GM23248 (cell line): ENCODE results near the gene HABP2. TPM values are rescaled to one million over a fixed set of nuclear protein-coding genes. Genes with fewer than 3 reads are reported as not detected.

Experiments
- DNase-seq: peaks from one replicate; pipeline ENCODE4 v3.0.0-alpha.2; 2015
- H2AFZ ChIP-seq: fragments of 200-600 bp; sonication (generic); 2 replicates; pipeline ENCODE4 v1.6.1; 2016; ENCODE audit warnings: antibody characterized with exemption
- H3F3A ChIP-seq: fragments of 200-600 bp; sonication (generic); 2 replicates; pipeline ENCODE4 v1.6.1; 2016; ENCODE audit warnings: mild to moderate bottlenecking, antibody characterized with exemption, mixed run types; ENCODE audit not compliant: insufficient read depth
- H3K27ac ChIP-seq: fragments of 200-600 bp; sonication (generic); 2 replicates; pipeline ENCODE4 v1.5.1; 2016; ENCODE audit warnings: mild to moderate bottlenecking
- H3K27me3 ChIP-seq: fragments of 200-600 bp; sonication (generic); replicated peaks from 2 replicates; pipeline ENCODE4 v1.6.1; 2016; ENCODE audit warnings: mild to moderate bottlenecking; ENCODE audit not compliant: insufficient read depth
- H3K36me3 ChIP-seq: fragments of 200-600 bp; sonication (generic); 2 replicates; pipeline ENCODE4 v1.6.1; 2016; ENCODE audit warnings: low read depth, mild to moderate bottlenecking
- H3K4me1 ChIP-seq: fragments of 200-600 bp; sonication (generic); 2 replicates; pipeline ENCODE4 v1.6.1; 2016; ENCODE audit warnings: mild to moderate bottlenecking; ENCODE audit not compliant: insufficient read depth
- H3K4me2 ChIP-seq: fragments of 200-600 bp; sonication (generic); one replicate; pipeline ENCODE4 v1.6.1; 2016; ENCODE audit warnings: mild to moderate bottlenecking; ENCODE audit not compliant: unreplicated experiment
- H3K4me3 ChIP-seq: fragments of 200-600 bp; sonication (generic); 2 replicates; pipeline ENCODE4 v1.5.1; 2016; ENCODE audit warnings: mild to moderate bottlenecking
- H3K79me2 ChIP-seq: fragments of 200-600 bp; sonication (generic); 2 replicates; pipeline ENCODE4 v1.6.1; 2016; ENCODE audit warnings: mild to moderate bottlenecking; ENCODE audit not compliant: insufficient read depth
- H3K9ac ChIP-seq: fragments of 200-600 bp; sonication (generic); 2 replicates; pipeline ENCODE4 v1.6.1; 2016; ENCODE audit warnings: mild to moderate bottlenecking
- H3K9me2 ChIP-seq: fragments of 200-600 bp; sonication (generic); 2 replicates; pipeline ENCODE4 v1.6.1; 2016; ENCODE audit warnings: mixed run types, mild to moderate bottlenecking, moderate library complexity; ENCODE audit not compliant: insufficient read depth
- H3K9me3 ChIP-seq: fragments of 200-600 bp; sonication (generic); one replicate; pipeline ENCODE4 v1.6.1; 2017; ENCODE audit warnings: low read depth
- H4K20me1 ChIP-seq: fragments of 200-600 bp; sonication (generic); 2 replicates; pipeline ENCODE4 v1.6.0; 2016; ENCODE audit not compliant: insufficient read depth
- EZH2 ChIP-seq: fragments of 200-600 bp; sonication (generic); IDR thresholded peaks from 2 replicates; pipeline ENCODE4 v1.6.1; 2018; ENCODE audit warnings: antibody characterized with exemption, mild to moderate bottlenecking; ENCODE audit not compliant: insufficient read depth, poor library complexity, severe bottlenecking
- EZH2phosphoT487 ChIP-seq: fragments of 200-600 bp; sonication (generic); IDR thresholded peaks from 2 replicates; pipeline ENCODE4 v1.6.1; 2018; ENCODE audit warnings: antibody characterized with exemption, moderate library complexity, mild to moderate bottlenecking, low read depth; ENCODE audit not compliant: insufficient read depth
- WGBS, 2 experiments: methylation state at CpG; one replicate each; pipeline ENCODE4 v1.1.6; 2015 to 2017; ENCODE audit warnings: low lambda C conversion rate in 2 of 2, low coverage in 1 of 2; ENCODE audit errors: missing lambda C conversion rate in 2 of 2; 5-methylcytosine and 5-hydroxymethylcytosine counted together
- in situ Hi-C: fragments of 300-500 bp; cut with MboI; formaldehyde crosslinking; loops from 2 replicates; pipeline ENCODE4 v1.15.0; 2020
- polyA plus RNA-seq: library from polyadenylated mRNA; unstranded; fragments of >200 nt; fragmentation: Nextera tagmentation; extraction: Ambion mirVana; gene quantifications from 2 replicates; pipeline ENCODE4 v1.2.1, GENCODE V29; 2016
- total RNA-seq: library from RNA; depleted of rRNA; stranded (reverse); fragments of >200 nt; shearing (Covaris generic); gene quantifications from 2 replicates; pipeline ENCODE4 v1.2.3, GENCODE V29; 2014

Gene HABP2
- total and polyA plus RNA-seq, 2 experiments from 2014 or later, result not detected

DNA sequence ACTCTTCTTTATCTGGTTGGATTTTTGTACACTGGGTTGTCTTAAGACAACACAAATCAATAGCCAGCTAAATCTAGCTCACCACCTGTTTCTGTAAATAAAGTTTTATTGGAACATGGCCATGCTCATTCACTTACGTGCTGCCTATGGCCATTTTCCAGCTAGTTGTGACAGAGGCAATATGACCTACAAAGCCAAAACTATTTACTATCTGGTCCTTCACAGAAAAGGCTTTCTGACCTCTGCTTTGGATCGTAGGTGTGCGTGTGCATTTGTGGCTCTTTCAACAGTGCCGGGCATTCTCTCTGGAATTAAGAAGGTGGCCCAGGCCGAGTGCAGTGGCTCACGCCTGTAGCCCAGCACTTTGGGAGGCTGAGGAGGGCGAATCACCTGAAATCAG, 65.5 kb downstream of the HABP2 start:
- Histone ChIP-seq H3K9me3 (no peaks in the 10 kb centered on the region), H3K4me2 (no peak overlapping the region), H2AFZ (no peak overlapping the region), H3F3A (no peaks in the 10 kb centered on the region), H3K9ac (no peak overlapping the region), H3K27ac (no peak overlapping the region), H3K79me2 (no peaks in the 10 kb centered on the region), H3K36me3 (no peaks in the 10 kb centered on the region), H3K9me2 (no peaks in the 10 kb centered on the region), H3K4me3 (no peak overlapping the region), H3K27me3 (peaks cover 75% of the 10 kb centered on the region), H3K4me1 (no peaks in the 10 kb centered on the region), H4K20me1 (no peaks in the 10 kb centered on the region)
- TF ChIP-seq EZH2phosphoT487 (no peak), EZH2 (no peak)
- no peak for DNase-seq
- 46 to 56% methylated on average over 7 of the region's 7 CpGs for WGBS, 2 experiments
- in situ Hi-C loops, result no loop called here

DNA sequence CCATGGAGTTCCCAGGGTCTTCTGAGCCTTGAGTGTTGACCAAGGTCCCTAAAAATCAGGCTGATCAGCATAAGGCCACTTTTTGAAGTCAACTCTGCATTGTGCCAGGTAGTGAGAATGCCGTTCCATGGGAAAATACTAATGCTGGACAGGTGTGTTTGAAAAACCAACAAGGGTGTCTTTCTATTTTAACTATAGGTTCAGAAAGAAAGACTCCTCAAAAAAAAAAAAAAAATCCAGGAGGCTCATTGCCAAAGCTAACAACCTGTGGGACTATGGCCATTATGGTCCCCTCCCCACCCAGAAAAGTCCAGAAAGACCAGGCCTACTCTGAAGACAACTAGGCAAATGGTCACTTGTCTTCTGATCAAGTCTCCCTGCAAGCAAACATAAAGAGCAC, 66.5 kb downstream of the HABP2 start:
- Histone ChIP-seq H3K79me2 (no peaks in the 10 kb centered on the region), H3K36me3 (no peaks in the 10 kb centered on the region), H3K9me2 (no peaks in the 10 kb centered on the region), H3K9ac (no peak overlapping the region), H3K27ac (no peak overlapping the region), H3K27me3 (peaks cover 77% of the 10 kb centered on the region), H3K4me1 (no peaks in the 10 kb centered on the region), H4K20me1 (no peaks in the 10 kb centered on the region), H3K4me3 (no peak overlapping the region), H2AFZ (no peak overlapping the region), H3K9me3 (no peaks in the 10 kb centered on the region), H3K4me2 (no peak overlapping the region), H3F3A (no peaks in the 10 kb centered on the region)
- WGBS, 2 experiments, result 60 to 71% methylated on average over 1 of the region's 1 CpG
- no peak for DNase-seq
- in situ Hi-C loops, result no loop called here
- TF ChIP-seq EZH2phosphoT487 (no peak), EZH2 (no peak)

DNA sequence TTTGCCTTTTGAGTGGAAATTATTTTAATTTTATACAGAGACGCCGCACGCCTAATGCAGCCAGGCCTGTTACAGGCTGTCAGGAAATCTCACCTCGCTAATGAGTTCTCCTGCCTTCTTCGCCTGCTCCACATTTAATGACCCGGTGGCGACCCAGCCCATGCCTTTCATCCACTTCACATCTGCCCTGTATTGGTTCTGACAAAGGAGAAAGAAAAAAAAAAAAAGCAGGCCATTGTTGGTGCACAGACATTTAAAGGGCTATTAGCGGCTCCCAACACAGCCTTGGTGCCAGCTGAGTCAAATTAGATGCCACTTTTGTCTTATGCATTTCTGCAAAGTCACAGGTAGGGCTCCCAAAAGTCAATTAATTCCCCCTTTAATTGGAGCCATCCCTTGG, 67.7 kb downstream of the HABP2 start:
- no peak overlapping the region for H3K4me3 ChIP-seq
- no peak for DNase-seq
- no peaks in the 10 kb centered on the region for H3K9me3 ChIP-seq
- 73 to 78% methylated on average over 8 of the region's 8 CpGs for WGBS, 2 experiments
- TF ChIP-seq EZH2phosphoT487 (no peak), EZH2 (no peak)
- no peak overlapping the region for H3K4me2 ChIP-seq
- H3K27ac ChIP-seq, result no peak overlapping the region
- no peaks in the 10 kb centered on the region for H3K36me3 ChIP-seq
- H3K9me2 ChIP-seq, result no peaks in the 10 kb centered on the region
- H4K20me1 ChIP-seq, result no peaks in the 10 kb centered on the region
- H3K27me3 ChIP-seq, result peaks cover 88% of the 10 kb centered on the region
- no peak overlapping the region for H2AFZ ChIP-seq
- no peak overlapping the region for H3K9ac ChIP-seq
- H3K79me2 ChIP-seq, result no peaks in the 10 kb centered on the region
- in situ Hi-C loops, result no loop called here
- H3F3A ChIP-seq, result no peaks in the 10 kb centered on the region
- H3K4me1 ChIP-seq, result no peaks in the 10 kb centered on the region

DNA sequence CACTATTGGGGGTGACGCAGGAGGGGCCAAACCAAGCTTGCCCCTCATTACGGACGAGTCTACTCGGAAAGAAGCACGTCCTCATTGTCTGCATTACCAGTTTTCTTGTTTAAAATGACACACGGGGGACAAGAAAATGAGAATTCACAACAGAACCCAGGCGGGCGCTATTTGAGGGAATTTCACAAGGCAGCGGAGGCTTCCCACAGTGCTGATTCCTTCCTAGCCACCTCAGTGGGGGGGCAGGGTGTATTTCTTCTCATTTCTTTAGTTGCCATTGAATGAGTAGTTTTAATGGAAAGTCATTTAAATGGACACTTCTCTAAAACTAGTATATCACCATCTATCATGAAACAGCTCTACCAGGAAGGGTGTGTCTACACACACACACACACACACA, 68.1 kb downstream of the HABP2 start:
- TF ChIP-seq EZH2phosphoT487 (no peak), EZH2 (no peak)
- H3K4me2 ChIP-seq, result no peak overlapping the region
- no peaks in the 10 kb centered on the region for H3K36me3 ChIP-seq
- 71 to 75% methylated on average over 9 of the region's 9 CpGs for WGBS, 2 experiments
- in situ Hi-C loops, result no loop called here
- peaks cover 87% of the 10 kb centered on the region for H3K27me3 ChIP-seq
- H3K27ac ChIP-seq, result no peak overlapping the region
- H3K9me2 ChIP-seq, result no peaks in the 10 kb centered on the region
- H3K4me1 ChIP-seq, result no peaks in the 10 kb centered on the region
- H2AFZ ChIP-seq, result no peak overlapping the region
- H3F3A ChIP-seq, result no peaks in the 10 kb centered on the region
- DNase-seq, result no peak
- H3K9ac ChIP-seq, result no peak overlapping the region
- no peak overlapping the region for H3K4me3 ChIP-seq
- no peaks in the 10 kb centered on the region for H4K20me1 ChIP-seq
- no peaks in the 10 kb centered on the region for H3K79me2 ChIP-seq
- H3K9me3 ChIP-seq, result no peaks in the 10 kb centered on the region

DNA sequence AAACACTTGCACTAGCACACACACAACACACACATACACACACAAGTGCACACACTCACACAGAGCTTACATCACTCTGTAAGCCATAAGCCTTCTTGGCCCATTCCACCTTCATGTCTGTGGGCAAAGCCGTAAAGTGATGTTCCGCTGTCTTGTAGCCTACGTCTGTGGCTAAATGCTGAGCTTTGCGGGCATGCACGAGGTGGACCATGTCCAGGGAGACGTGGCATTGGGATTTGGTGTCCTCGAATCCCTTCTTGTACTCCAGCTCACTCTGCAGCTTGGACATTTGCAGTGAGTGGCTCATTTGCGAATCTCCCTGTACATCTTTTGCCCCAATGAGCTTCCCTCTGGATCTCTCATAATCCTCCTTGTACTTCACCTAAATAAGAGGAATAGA, 68.9 kb downstream of the HABP2 start:
- Histone ChIP-seq H3K9me2 (no peaks in the 10 kb centered on the region), H3K9ac (no peak overlapping the region), H3K27me3 (peaks cover 88% of the 10 kb centered on the region), H3K4me3 (no peak overlapping the region), H3F3A (no peaks in the 10 kb centered on the region), H3K4me1 (no peaks in the 10 kb centered on the region), H3K4me2 (no peak overlapping the region), H2AFZ (no peak overlapping the region), H3K79me2 (no peaks in the 10 kb centered on the region), H4K20me1 (no peaks in the 10 kb centered on the region), H3K27ac (no peak overlapping the region), H3K9me3 (no peaks in the 10 kb centered on the region), H3K36me3 (no peaks in the 10 kb centered on the region)
- DNase-seq, result no peak
- in situ Hi-C loops, result no loop called here
- no peak for TF ChIP-seq EZH2
- no peak for TF ChIP-seq EZH2phosphoT487
- 56 to 59% methylated on average over 8 of the region's 8 CpGs for WGBS, 2 experiments
